Activated T-helper 9 cell treated with anti-CD3 and anti-CD28 coated beads, Interleukin-2, amount 50 U/mL, for 16 hours (primary cell): ENCODE measurements around the gene BCO1.

ENCODE experiments used
- DNase-seq: peaks from one replicate; pipeline ENCODE4 v3.0.0-alpha.2; 2020; ENCODE audit warnings: low read depth

The BCO1 gene

DNA sequence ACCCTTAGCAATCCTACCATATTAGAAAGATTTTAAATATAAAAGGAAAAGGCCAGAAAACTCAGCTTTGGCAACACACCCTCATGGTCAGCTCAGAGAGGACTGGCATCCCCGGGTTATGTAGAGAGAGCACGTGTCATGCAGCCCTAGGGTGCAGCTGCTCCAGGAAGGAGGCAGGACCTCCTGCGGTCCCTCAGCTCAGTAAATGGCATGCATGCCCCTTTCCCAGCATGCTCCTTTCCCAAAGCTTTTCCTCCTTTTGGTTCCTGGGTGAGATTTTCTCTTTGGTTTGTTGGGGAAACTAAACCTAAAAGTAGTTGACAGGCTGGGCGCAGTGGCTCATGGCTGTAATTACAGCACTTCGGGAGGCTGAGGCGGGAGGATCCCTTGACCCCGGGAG is 80.2 kb downstream of the BCO1 start:
- DNase-seq: no peak

DNA sequence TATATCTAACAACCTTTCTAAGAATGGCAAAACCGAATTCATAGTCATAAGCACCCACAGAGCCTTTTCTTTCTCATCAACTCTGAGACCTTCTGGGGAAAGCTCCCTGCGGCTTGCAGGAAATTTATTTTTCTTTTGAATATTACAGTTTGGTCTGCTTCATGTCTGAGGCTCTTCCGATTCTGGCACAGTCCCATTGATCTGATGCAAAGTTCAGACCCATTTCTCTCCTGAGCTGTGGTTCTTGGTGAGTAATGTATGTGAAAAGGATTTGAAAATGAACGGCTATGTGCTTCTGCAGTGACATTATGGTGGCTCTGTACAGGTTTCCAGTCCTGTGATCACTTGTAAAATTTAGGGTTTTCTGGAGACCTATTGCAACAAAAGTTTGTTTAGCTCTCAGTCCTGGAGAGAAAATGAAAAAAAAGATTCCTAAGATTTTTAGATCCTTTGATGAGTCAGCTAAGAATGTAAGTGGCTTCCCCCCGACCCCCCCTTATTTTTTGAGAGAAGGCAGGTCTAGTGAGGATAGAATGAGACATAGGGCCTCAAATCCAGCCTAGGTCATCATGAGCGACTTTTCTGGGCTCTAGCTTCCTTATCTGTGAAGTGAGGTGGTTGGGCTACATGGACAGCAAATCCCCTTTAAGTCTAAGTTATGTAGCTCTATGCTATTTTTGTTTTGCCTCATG is 80.9 kb downstream of the BCO1 start:
- no peak for DNase-seq

DNA sequence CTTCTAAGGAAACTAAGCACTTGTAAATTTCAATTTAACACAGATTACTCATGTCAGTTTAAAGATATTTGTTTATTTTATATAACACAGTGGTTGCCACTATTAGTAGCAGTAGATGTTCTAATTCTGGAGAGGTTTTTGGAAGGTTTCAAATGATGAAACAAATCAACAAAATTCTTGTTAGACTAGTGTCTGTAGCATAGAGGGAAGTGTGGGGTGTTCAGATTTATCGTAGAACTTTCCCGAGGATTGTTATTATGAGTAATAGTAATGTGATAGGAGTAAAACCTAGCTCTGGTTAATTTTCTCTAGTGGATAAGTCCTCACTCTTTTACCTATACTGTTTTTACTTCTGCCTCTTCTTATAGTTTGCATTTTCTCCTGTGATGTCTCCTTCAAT is 82.5 kb downstream of the BCO1 start:
- no peak for DNase-seq

DNA sequence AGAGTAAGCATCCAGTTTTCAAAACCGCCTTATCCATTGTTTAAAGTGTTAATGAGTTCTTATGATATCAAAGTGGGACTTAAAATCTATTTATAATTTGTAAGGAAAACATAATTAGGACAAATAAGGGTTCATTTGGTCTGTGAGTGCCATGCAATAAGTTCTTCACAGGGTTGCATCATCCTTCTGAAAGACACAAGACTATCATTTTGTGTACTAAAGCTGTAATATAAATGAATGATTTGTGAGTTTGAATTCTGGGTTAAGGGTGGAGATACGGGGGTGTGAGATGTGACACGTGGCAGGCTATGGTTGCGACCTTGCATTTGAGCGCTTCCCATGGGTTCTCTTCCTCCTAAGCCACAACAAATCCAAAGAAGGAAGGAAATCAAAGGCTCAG is 83.0 kb downstream of the BCO1 start:
- DNase-seq: no peak

DNA sequence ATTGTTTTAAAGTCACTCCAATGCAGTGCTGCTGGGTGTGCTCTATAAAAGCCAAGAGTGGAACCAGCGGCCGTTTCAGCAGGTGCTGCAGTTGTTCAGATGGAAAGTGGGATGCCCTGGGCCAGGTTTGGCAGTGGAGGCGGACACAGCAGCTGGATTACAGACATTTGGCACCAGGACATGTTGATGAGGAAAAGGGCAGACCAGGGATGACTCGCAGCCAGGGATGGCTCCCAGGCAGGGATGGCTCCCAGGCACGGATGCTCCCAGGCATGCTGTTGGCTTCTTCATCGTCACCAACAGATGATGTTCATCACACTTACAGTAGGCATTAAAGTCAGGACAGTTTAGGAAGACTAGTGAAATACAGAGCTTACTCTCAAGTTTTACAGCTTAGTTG is 86.3 kb downstream of the BCO1 start:
- DNase-seq: no peak

DNA sequence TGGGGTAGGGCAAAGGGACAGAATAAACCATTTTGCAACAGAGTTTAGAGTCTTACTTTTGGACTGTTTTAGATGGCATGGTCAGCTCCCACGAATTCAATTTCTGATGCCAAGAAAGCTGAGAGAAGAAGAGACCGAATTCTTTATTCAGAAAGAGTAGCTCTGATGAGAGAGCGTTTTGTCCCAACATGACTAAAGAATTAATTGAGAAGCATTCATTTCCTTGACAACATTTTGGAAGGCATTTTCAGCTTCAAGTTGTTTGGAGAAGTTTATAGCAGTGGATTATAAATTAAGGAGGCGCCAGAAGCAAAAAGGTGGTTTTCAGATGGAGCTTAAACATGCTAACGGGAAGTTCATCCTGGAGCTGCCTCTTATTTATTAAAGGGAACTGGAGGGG is 88.5 kb downstream of the BCO1 start:
- no peak for DNase-seq

DNA sequence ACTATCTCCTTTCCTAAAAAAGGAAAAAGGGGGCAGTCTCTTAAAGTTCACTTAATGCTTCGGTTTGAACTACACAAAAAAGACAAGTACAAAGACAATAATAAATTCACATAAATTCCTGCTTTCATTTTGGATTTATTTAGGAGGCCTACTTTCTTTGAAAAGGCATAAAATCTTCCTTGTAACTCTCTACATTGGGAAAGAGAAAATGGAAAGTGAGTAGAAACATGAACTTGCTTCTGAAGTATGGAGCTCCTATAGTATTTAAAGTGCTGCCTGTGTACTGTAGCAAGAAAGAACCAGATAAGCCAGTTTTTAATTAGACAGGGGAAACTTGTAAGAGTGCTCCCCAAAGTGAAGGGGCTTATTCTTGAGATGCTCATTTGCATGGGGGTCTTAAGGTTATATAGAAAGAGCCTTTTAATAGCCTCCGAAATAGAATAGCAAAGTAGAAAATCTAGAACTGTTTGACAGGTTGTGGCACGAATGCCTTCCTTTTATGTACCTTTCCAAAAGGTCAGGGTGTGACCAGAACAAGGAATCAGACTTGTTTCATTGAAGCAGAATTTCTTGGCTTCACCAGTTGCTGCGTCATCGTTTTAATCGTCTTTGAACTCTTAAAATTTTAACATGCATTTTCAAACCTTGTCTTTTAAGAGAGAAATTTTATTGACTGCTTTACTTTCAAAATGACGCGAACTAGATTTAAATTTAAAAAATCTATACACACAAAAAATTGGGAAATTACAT is 89.1 kb downstream of the BCO1 start:
- DNase-seq: no peak

DNA sequence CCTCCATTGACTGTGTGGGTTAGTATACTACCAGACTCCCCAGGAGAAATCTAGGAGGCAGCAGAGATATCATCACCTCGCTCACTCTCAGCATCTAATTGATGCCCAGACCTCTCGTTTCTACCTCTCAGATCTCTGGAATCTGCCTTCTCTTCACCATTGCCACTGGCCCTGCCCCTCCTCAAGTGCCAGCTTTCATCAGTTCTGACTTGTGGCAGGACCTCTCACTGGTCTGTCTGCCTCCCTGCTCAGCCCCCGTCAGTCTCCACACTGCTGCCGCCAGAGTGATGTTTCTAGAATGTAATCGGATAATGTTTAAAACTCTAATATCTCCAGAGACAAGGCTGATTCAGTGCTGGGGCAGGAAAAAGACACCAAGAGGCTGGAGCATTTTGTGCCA is 91.5 kb downstream of the BCO1 start:
- no peak for DNase-seq

DNA sequence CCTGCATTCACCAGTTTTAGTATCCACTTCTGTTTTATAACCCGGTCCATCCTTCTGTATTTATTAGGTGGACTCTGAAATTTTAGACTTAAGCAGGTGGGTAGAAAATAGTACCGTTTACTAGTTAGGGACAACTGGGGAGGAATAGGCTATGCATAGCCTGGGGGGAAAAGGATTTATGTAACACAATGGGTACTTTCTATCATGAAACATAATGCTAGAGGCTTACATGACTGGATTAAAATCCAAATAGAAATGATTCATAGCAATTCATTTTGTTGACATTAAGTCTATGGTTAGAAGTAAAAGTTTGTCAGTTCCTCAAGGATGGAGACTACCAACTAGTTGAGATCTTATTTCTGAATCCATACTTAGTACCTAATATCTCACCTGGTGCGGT is 94.9 kb downstream of the BCO1 start:
- no peak for DNase-seq

DNA sequence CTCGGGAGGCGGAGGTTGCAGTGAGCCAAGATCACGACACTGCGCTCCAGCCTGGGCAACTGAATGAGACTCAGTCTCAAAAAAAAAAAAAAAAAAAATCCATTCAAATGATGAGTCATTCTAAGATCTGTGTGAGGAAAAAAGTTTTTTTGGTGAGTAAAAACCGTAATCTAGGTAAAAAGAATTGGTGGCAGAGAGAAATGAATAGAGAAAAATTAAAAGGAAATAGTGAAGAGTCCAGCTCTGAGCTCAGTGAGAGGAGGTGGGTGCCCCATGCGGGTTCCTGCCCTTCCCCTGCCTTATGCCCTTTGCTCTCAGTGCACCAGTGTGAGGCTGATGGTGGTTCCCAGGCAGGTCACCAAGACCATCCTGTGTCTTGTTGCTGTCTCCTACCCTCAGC is 97.2 kb downstream of the BCO1 start:
- no peak for DNase-seq

DNA sequence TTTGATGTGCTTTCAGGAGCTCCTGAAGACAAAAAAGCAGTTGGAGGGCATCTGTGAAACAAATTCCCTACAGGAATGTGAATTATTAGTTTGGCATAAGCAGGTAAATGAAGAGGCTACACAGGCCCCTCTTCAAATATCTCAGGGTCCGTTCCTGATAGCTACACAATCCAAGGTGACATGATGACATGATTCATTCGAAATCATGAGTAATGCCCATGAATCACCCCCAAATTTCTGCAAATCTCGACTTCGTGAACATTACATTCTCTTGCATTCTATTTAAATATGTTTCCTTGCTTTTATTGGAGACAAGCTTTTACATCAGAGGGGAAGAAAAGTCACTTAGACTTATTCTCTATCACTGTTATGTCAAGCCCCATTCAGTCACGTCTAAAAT is 98.6 kb downstream of the BCO1 start:
- no peak for DNase-seq
